Mesendoderm (in vitro differentiated cells): ENCODE measurements around the gene TCN2.

Experiments used
- DNase-seq: peaks from one replicate; pipeline ENCODE4 v3.0.0; 2013
- H2AK5ac ChIP-seq: 2 replicates; pipeline ENCODE4 v1.6.1; 2013; ENCODE audit warnings: low read length, inconsistent platforms
- H2BK120ac ChIP-seq: 2 replicates; pipeline ENCODE4 v1.6.1; 2013; ENCODE audit warnings: low read depth, mild to moderate bottlenecking, low read length, moderate library complexity, mixed read lengths
- H2BK15ac ChIP-seq: replicated peaks from 2 replicates; pipeline ENCODE4 v1.6.1; 2013; ENCODE audit warnings: low read depth, mild to moderate bottlenecking, moderate library complexity
- H2BK5ac ChIP-seq: 2 replicates; pipeline ENCODE4 v1.6.1; 2013; ENCODE audit warnings: low read length, inconsistent platforms
- H3K18ac ChIP-seq: 2 replicates; pipeline ENCODE4 v1.6.1; 2013; ENCODE audit warnings: mild to moderate bottlenecking, low read length, mixed read lengths
- H3K23ac ChIP-seq: one replicate; pipeline ENCODE4 v1.6.1; 2013; ENCODE audit warnings: low read length
- H3K27ac ChIP-seq: 2 replicates; pipeline ENCODE4 v1.5.1; 2013; ENCODE audit warnings: low read depth, mild to moderate bottlenecking, inconsistent platforms, low read length, moderate library complexity
- H3K27me3 ChIP-seq: 2 replicates; pipeline ENCODE4 v1.6.1; 2013; ENCODE audit warnings: low read length, control low read depth, mild to moderate bottlenecking, inconsistent platforms; ENCODE audit not compliant: insufficient read depth, poor library complexity
- H3K36me3 ChIP-seq: 2 replicates; pipeline ENCODE4 v1.6.1; 2013; ENCODE audit warnings: low read length, inconsistent platforms; ENCODE audit not compliant: control insufficient read depth, insufficient read depth
- H3K4ac ChIP-seq: one replicate; pipeline ENCODE4 v1.6.1; 2013; ENCODE audit warnings: low read depth, mild to moderate bottlenecking, low read length, moderate library complexity
- H3K4me1 ChIP-seq: 2 replicates; pipeline ENCODE4 v1.6.1; 2013; ENCODE audit warnings: low read depth, low read length, inconsistent platforms; ENCODE audit not compliant: control insufficient read depth
- H3K4me2 ChIP-seq: 2 replicates; pipeline ENCODE4 v1.6.1; 2013; ENCODE audit warnings: low read length
- H3K4me3 ChIP-seq: 2 replicates; pipeline ENCODE4 v1.5.1; 2013; ENCODE audit warnings: mild to moderate bottlenecking, low read length
- H3K56ac ChIP-seq: one replicate; pipeline ENCODE4 v1.6.1; 2013; ENCODE audit warnings: low read length
- H3K79me1 ChIP-seq: 2 replicates; pipeline ENCODE4 v1.6.1; 2013; ENCODE audit warnings: low read length, inconsistent platforms
- H3K79me2 ChIP-seq: 2 replicates; pipeline ENCODE4 v1.6.1; 2013; ENCODE audit warnings: mild to moderate bottlenecking, low read length; ENCODE audit not compliant: control insufficient read depth, insufficient read depth
- H3K9ac ChIP-seq: 2 replicates; pipeline ENCODE4 v1.6.1; 2013; ENCODE audit warnings: low read length, inconsistent platforms
- H4K5ac ChIP-seq: one replicate; pipeline ENCODE4 v1.6.1; 2013; ENCODE audit warnings: low read length
- H4K8ac ChIP-seq: one replicate; pipeline ENCODE4 v1.6.1; 2013; ENCODE audit warnings: low read depth, mild to moderate bottlenecking, control low read depth, low read length, moderate library complexity
- WGBS: extraction: QIAGEN DNeasy Blood & Tissue Kit; methylation state at CpG from one replicate; pipeline ENCODE4 v1.1.7; 2013; ENCODE audit warnings: low lambda C conversion rate, missing lambda C conversion rate; ENCODE audit not compliant: insufficient coverage; ENCODE audit errors: extremely low coverage; 5-methylcytosine and 5-hydroxymethylcytosine counted together

TCN2 gene

DNA sequence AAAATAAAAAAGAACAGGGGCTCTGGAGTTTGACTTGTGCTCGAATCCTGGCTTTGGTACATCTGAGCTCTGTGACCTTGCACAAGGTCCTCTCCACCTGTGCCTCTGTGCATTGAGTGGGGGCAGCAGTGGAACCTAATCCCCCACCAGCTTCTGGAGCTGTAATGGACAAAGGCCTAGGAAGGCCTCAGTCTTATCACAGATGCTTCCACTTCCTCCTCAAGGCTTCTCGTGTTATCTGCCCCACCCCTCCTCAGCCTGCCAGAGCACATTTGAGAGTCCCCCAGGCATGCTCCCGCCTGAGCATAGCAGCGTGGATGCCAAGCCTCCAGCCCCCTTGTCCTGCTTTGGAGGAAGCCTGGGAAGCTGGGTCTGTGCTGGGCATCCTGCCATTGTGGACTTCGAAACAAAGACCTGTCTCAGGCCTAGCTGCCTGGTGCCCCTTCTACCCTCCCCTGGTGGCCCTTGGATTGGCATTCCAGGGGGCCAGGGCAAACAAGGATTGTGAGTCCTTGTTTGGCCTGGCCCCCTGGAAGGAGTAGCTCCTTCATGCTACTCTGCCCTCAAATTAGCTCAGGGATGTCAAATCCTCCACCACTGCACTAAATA is 43.6 kb downstream of the TCN2 start:
- Histone ChIP-seq H3K4me1 (no peaks in the 10 kb centered on the region), H3K36me3 (no peaks in the 10 kb centered on the region), H3K4me3 (no peak overlapping the region), H3K56ac (no peak overlapping the region), H3K23ac (no peak overlapping the region), H2BK120ac (no peak overlapping the region), H4K8ac (no peak overlapping the region), H4K5ac (no peak overlapping the region), H3K79me1 (no peaks in the 10 kb centered on the region), H2BK15ac (no peak overlapping the region), H3K4me2 (no peak overlapping the region), H2BK5ac (no peak overlapping the region), H2AK5ac (no peak overlapping the region), H3K27ac (no peak overlapping the region), H3K18ac (no peak overlapping the region), H3K4ac (no peak overlapping the region), H3K79me2 (no peaks in the 10 kb centered on the region), H3K27me3 (no peaks in the 10 kb centered on the region), H3K9ac (no peak overlapping the region)
- no CpG with 5 or more reads among the region's 5 CpGs for WGBS
- no peak for DNase-seq

DNA sequence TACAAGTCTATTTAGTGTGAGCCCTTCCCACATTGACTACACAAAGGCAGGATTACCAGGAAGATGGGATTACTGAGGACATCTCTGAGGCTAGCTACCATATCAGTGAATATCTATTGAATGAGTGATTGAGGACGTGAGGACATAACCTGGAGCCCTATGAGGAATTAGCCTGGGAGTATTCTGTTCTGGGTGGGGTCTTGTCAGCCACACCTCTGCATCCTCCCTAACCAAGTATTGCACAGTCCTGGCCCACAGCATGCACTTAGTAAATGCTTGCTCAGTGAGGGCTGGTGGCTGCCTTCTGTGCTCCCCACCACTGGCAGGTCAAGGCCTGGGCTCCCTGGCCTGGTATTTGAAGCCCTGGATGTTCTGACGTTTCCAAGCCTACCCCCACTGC is 45.9 kb downstream of the TCN2 start:
- no peak overlapping the region for H3K4me3 ChIP-seq
- no peaks in the 10 kb centered on the region for H3K27me3 ChIP-seq
- no peak overlapping the region for H3K4ac ChIP-seq
- H3K9ac ChIP-seq = no peak overlapping the region
- H3K4me2 ChIP-seq = no peak overlapping the region
- no peak overlapping the region for H3K56ac ChIP-seq
- H2BK5ac ChIP-seq = no peak overlapping the region
- H3K79me2 ChIP-seq = no peaks in the 10 kb centered on the region
- no peaks in the 10 kb centered on the region for H3K36me3 ChIP-seq
- no peak for DNase-seq
- H3K27ac ChIP-seq = no peak overlapping the region
- H3K18ac ChIP-seq = no peak overlapping the region
- no peak overlapping the region for H2BK15ac ChIP-seq
- H2AK5ac ChIP-seq = no peak overlapping the region
- no CpG with 5 or more reads among the region's 2 CpGs for WGBS
- H3K4me1 ChIP-seq = no peaks in the 10 kb centered on the region
- H3K23ac ChIP-seq = no peak overlapping the region
- no peak overlapping the region for H4K8ac ChIP-seq
- no peak overlapping the region for H4K5ac ChIP-seq
- H3K79me1 ChIP-seq = no peaks in the 10 kb centered on the region
- H2BK120ac ChIP-seq = no peak overlapping the region

DNA sequence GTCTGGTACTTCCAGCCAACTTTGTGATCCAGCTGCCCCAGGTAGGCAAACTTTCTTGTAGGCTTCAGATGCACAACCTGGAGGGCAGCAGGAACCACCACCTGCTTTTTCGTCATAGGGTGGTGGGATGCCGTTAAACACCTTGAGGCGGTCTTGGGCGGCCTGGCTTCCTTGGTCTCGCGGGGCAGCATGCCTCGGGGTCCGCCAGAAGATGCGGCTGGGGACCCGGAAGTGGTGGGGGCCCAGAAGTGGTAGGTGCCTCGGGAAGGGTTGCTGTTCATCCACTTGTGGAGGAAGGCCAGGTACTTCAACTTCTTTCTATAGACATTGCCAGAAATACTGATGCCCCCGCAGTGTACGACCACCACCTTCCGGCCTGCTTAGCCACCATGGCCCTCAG is 47.4 kb downstream of the TCN2 start:
- no peak overlapping the region for H2BK5ac ChIP-seq
- no peak overlapping the region for H2BK15ac ChIP-seq
- H3K4me3 ChIP-seq = no peak overlapping the region
- H2BK120ac ChIP-seq = no peak overlapping the region
- no peak overlapping the region for H4K5ac ChIP-seq
- no peak for DNase-seq
- no peaks in the 10 kb centered on the region for H3K79me1 ChIP-seq
- no peak overlapping the region for H3K4me2 ChIP-seq
- H3K4me1 ChIP-seq = no peaks in the 10 kb centered on the region
- no peak overlapping the region for H3K23ac ChIP-seq
- H3K4ac ChIP-seq = no peak overlapping the region
- no peaks in the 10 kb centered on the region for H3K79me2 ChIP-seq
- no peak overlapping the region for H3K9ac ChIP-seq
- no peak overlapping the region for H4K8ac ChIP-seq
- no peaks in the 10 kb centered on the region for H3K27me3 ChIP-seq
- no peak overlapping the region for H2AK5ac ChIP-seq
- no peaks in the 10 kb centered on the region for H3K36me3 ChIP-seq
- WGBS = no CpG with 5 or more reads among the region's 14 CpGs
- H3K56ac ChIP-seq = no peak overlapping the region
- no peak overlapping the region for H3K27ac ChIP-seq
- H3K18ac ChIP-seq = no peak overlapping the region

DNA sequence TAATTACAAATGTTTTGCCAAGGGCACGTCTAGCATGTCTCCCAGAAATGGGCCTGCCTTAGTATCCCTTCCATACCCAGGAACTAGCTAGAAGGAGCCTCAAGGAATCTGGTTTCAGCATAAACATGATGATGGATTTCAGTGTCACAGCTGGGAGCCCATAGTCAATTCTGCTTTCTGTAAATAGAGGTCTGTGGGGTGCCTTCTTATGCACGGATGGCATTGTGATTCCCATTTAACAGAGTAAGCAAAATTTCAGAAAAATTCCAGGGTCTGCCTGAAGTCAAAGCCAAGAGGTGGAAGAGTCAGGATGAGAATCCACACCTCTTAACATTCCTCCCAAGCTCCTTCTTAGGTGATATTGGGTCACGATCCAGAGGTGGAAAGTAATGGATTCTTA is 48.6 kb downstream of the TCN2 start:
- DNase-seq = peak; percentile 35
- Histone ChIP-seq H2BK120ac (no peak overlapping the region), H2BK15ac (no peak overlapping the region), H3K79me2 (no peaks in the 10 kb centered on the region), H2AK5ac (no peak overlapping the region), H4K8ac (no peak overlapping the region), H3K27me3 (no peaks in the 10 kb centered on the region), H3K23ac (no peak overlapping the region), H3K4me2 (no peak overlapping the region), H3K18ac (no peak overlapping the region), H3K9ac (no peak overlapping the region), H3K79me1 (no peaks in the 10 kb centered on the region), H3K4me1 (no peaks in the 10 kb centered on the region), H4K5ac (no peak overlapping the region), H2BK5ac (no peak overlapping the region), H3K36me3 (no peaks in the 10 kb centered on the region), H3K4me3 (no peak overlapping the region), H3K27ac (no peak overlapping the region), H3K4ac (no peak overlapping the region), H3K56ac (no peak overlapping the region)
- no CpG with 5 or more reads among the region's 3 CpGs for WGBS

DNA sequence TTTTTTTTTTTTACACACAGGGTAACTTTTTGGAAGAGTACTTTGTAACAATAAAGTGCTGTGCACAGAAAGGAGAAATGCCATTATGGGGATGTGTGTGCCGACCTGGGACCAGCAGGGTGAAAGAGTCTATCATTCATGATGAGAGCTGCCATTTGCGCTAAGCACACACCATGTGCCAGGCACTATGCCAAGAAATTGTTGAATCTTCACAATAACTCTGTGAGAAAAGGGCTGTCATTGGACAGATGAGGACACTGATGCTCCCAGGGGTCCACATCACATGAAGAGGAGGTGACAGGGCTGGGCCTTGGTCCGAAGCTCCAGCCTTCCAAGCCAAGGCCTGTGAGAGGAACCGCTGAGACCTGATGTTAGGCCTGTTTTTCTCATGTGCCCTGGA is 55.1 kb downstream of the TCN2 start:
- Histone ChIP-seq H4K5ac (no peak overlapping the region), H2BK15ac (no peak overlapping the region), H3K79me2 (no peaks in the 10 kb centered on the region), H3K4me1 (no peaks in the 10 kb centered on the region), H3K4ac (no peak overlapping the region), H3K9ac (no peak overlapping the region), H4K8ac (no peak overlapping the region), H2BK5ac (no peak overlapping the region), H3K79me1 (no peaks in the 10 kb centered on the region), H2BK120ac (no peak overlapping the region), H2AK5ac (no peak overlapping the region), H3K56ac (no peak overlapping the region), H3K4me2 (no peak overlapping the region), H3K27me3 (no peaks in the 10 kb centered on the region), H3K18ac (no peak overlapping the region), H3K27ac (no peak overlapping the region), H3K23ac (no peak overlapping the region), H3K4me3 (no peak overlapping the region), H3K36me3 (no peaks in the 10 kb centered on the region)
- no peak for DNase-seq
- WGBS = no CpG with 5 or more reads among the region's 4 CpGs

DNA sequence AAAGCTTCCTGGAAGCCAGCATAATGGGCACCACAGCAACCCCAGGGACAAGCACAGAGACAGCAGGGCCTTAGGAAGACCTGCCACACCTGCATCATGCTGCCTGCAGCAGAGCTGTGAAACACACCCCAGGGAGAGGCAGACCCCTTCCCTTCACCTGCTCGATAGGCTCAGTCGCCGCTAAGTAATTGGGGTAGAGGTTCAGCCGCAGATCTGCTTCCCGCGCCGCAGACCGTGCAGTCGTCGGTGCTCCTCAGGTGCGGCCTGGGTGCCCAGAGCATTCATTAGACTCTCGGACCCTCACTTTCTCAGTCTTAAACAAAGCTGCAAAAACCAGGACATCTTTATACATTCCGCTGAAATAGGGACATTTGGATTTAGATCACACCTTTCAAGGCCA is 57.8 kb downstream of the TCN2 start:
- Histone ChIP-seq H3K27me3 (no peaks in the 10 kb centered on the region), H3K27ac (no peak overlapping the region), H3K4ac (no peak overlapping the region), H2BK15ac (no peak overlapping the region), H4K8ac (no peak overlapping the region), H4K5ac (no peak overlapping the region), H3K79me2 (no peaks in the 10 kb centered on the region), H3K4me2 (no peak overlapping the region), H3K4me1 (no peaks in the 10 kb centered on the region), H2BK5ac (no peak overlapping the region), H3K79me1 (no peaks in the 10 kb centered on the region), H3K23ac (no peak overlapping the region), H3K18ac (no peak overlapping the region), H3K9ac (no peak overlapping the region), H2AK5ac (no peak overlapping the region), H3K56ac (no peak overlapping the region), H2BK120ac (no peak overlapping the region), H3K36me3 (no peaks in the 10 kb centered on the region), H3K4me3 (no peak overlapping the region)
- WGBS = no CpG with 5 or more reads among the region's 13 CpGs
- DNase-seq = no peak
